NCI-H1048 (cell line): ENCODE results near the gene ARHGEF17.

Experiments
- DNase-seq: peaks from one replicate; lab custom pipeline; 2025; lab: John Stamatoyannopoulos, UW

ARHGEF17 gene

GRCh38 chr11:73331138-73331916 is 23.3 kb downstream of the ARHGEF17 start:
- no peak for DNase-seq

- DNase-seq: no peak
These were observed 25.1 kb downstream of the ARHGEF17 start for GRCh38 chr11:73333173-73333572.

GRCh38 chr11:73333640-73334383 is 25.7 kb downstream of the ARHGEF17 start:
- no peak for DNase-seq

GRCh38 chr11:73334384-73335203 is 26.5 kb downstream of the ARHGEF17 start:
- no peak for DNase-seq

- DNase-seq: peak; percentile 56
These were observed 27.3 kb downstream of the ARHGEF17 start for GRCh38 chr11:73335204-73335923.

GRCh38 chr11:73337846-73338245 is 29.8 kb downstream of the ARHGEF17 start:
- no peak for DNase-seq

- no peak for DNase-seq
These were observed 30.2 kb downstream of the ARHGEF17 start for GRCh38 chr11:73338279-73338678.

GRCh38 chr11:73340164-73340563 is 32.1 kb downstream of the ARHGEF17 start:
- DNase-seq: no peak

- DNase-seq: no peak
These were observed 34.6 kb downstream of the ARHGEF17 start for GRCh38 chr11:73342633-73343032.

- no peak for DNase-seq
These were observed 35.2 kb downstream of the ARHGEF17 start for GRCh38 chr11:73343076-73343873.

- no peak for DNase-seq
These were observed 36.1 kb downstream of the ARHGEF17 start for GRCh38 chr11:73344191-73344607.

- no peak for DNase-seq
These were observed 37.5 kb downstream of the ARHGEF17 start for GRCh38 chr11:73345481-73346160.

- no peak for DNase-seq
These were observed 38.3 kb downstream of the ARHGEF17 start for GRCh38 chr11:73346186-73346935.

- no peak for DNase-seq
These were observed 39.0 kb downstream of the ARHGEF17 start for GRCh38 chr11:73347067-73347466.

- no peak for DNase-seq
These were observed 40.8 kb downstream of the ARHGEF17 start for GRCh38 chr11:73348838-73349237.

- DNase-seq: no peak
These were observed 41.6 kb downstream of the ARHGEF17 start for GRCh38 chr11:73349633-73350032.

GRCh38 chr11:73350908-73351636 is 43.0 kb downstream of the ARHGEF17 start:
- DNase-seq: no peak

GRCh38 chr11:73353422-73353821 is 45.3 kb downstream of the ARHGEF17 start:
- DNase-seq: no peak

GRCh38 chr11:73355109-73355508 is 47.0 kb downstream of the ARHGEF17 start:
- DNase-seq: no peak
